Cerebellar cortex (tissue), 1 donor: ENCODE measurements around the gene ACSS3.
A peak's percentile ranks its signal among the peaks of the same experiment; 100 is the strongest.

Experiments
- DNase-seq: peaks from one replicate; pipeline ENCODE4 v3.0.0-alpha.2; 2015; ENCODE audit warnings: low spot score

Gene ACSS3

GRCh38 chr12:81224626-81225025 is 146.7 kb downstream of the ACSS3 start:
- no peak for DNase-seq

GRCh38 chr12:81229759-81230158 is 151.9 kb downstream of the ACSS3 start:
- DNase-seq: no peak

- no peak for DNase-seq
Measured at GRCh38 chr12:81231574-81232368, 153.9 kb downstream of the ACSS3 start.

- DNase-seq: no peak
Measured at GRCh38 chr12:81245458-81245857, 167.6 kb downstream of the ACSS3 start.

GRCh38 chr12:81245907-81246570 is 168.2 kb downstream of the ACSS3 start:
- no peak for DNase-seq

- no peak for DNase-seq
Measured at GRCh38 chr12:81249976-81250375, 172.1 kb downstream of the ACSS3 start.

GRCh38 chr12:81252228-81252627 is 174.3 kb downstream of the ACSS3 start:
- no peak for DNase-seq

- no peak for DNase-seq
Measured at GRCh38 chr12:81253360-81253759, 175.5 kb downstream of the ACSS3 start.

GRCh38 chr12:81255456-81255855 is 177.6 kb downstream of the ACSS3 start:
- no peak for DNase-seq

GRCh38 chr12:81255947-81256346 is 178.1 kb downstream of the ACSS3 start:
- DNase-seq: no peak

- peak; percentile 56 for DNase-seq
Measured at GRCh38 chr12:81257947-81258551, 180.2 kb downstream of the ACSS3 start.

GRCh38 chr12:81259360-81259759 is 181.5 kb downstream of the ACSS3 start:
- no peak for DNase-seq

GRCh38 chr12:81261508-81262207 is 183.8 kb downstream of the ACSS3 start:
- no peak for DNase-seq

GRCh38 chr12:81263072-81263471 is 185.2 kb downstream of the ACSS3 start:
- DNase-seq: no peak

GRCh38 chr12:81270385-81270784 is 192.5 kb downstream of the ACSS3 start:
- no peak for DNase-seq

GRCh38 chr12:81274637-81275529 is 197.0 kb downstream of the ACSS3 start:
- no peak for DNase-seq

- DNase-seq: no peak
Measured at GRCh38 chr12:81284137-81284536, 206.3 kb downstream of the ACSS3 start.

- no peak for DNase-seq
Measured at GRCh38 chr12:81288651-81289050, 210.8 kb downstream of the ACSS3 start.

- DNase-seq: no peak
Measured at GRCh38 chr12:81294325-81295190, 216.7 kb downstream of the ACSS3 start.

GRCh38 chr12:81295251-81295650 is 217.4 kb downstream of the ACSS3 start:
- no peak for DNase-seq
